HepG2 (cell line): ENCODE data around the gene OR6S1. TPM values are rescaled to one million over a fixed set of nuclear protein-coding genes. Genes with fewer than 3 reads are reported as not detected.

Source experiments
- ATF7-NPFF ChIP-seq: sonication (generic); formaldehyde crosslinking; IDR thresholded peaks from 2 replicates; pipeline ENCODE4 v1.8.1; 2023; ENCODE audit warnings: mild to moderate bottlenecking, low read depth, missing genetic modification reagents, moderate library complexity
- NCOA5 ChIP-seq: sonication (generic); formaldehyde crosslinking; IDR thresholded peaks from 2 replicates; pipeline ENCODE4 v1.4.0; 2020; ENCODE audit warnings: missing genetic modification reagents
- RCOR2 ChIP-seq: IDR thresholded peaks from 2 replicates; pipeline ENCODE4 v1.6.1; 2016; ENCODE audit warnings: missing biosample characterization, missing genetic modification reagents
- REPIN1 ChIP-seq: sonication (generic); formaldehyde crosslinking; IDR thresholded peaks from 2 replicates; pipeline ENCODE4 v1.8.0; 2022; ENCODE audit warnings: missing genetic modification reagents, low read depth, mild to moderate bottlenecking, borderline replicate concordance
- SMYD3 ChIP-seq: sonication (generic); formaldehyde crosslinking; IDR thresholded peaks from 2 replicates; pipeline ENCODE4 v1.8.1; 2023; ENCODE audit warnings: mild to moderate bottlenecking, missing genetic modification reagents
- ZNF619 ChIP-seq: sonication (generic); formaldehyde crosslinking; IDR thresholded peaks from 2 replicates; pipeline ENCODE4 v1.4.0; 2020; ENCODE audit warnings: mild to moderate bottlenecking, missing genetic modification reagents
- ZSCAN12 ChIP-seq: sonication (generic); formaldehyde crosslinking; IDR thresholded peaks from 2 replicates; pipeline ENCODE4 v1.9.0; 2021; ENCODE audit warnings: mild to moderate bottlenecking, missing genetic modification reagents
- polyA plus RNA-seq, 8 experiments: library from polyadenylated mRNA; depleted of rRNA in 3 of 8; stranded (reverse) in 7 of 8; unstranded in 1 of 8; fragments of >200 nt; fragmentation: Illumina TruSeq in 4 of 8; extraction: Trizol in 4 of 8; gene quantifications; 2 replicates each; pipeline versions ENCODE4 v1.2.1 to v1.2.3, GENCODE V29; 2011 to 2016; ENCODE audit warnings: low read depth in 4 of 8, missing spikeins in 1 of 8, mixed read lengths in 1 of 8; ENCODE audit not compliant: insufficient read depth in 1 of 8
- total RNA-seq, 5 experiments: library from RNA; depleted of rRNA; stranded (reverse); fragments of >200 nt; fragmentation: Illumina TruSeq; extraction: Trizol; gene quantifications; 2 replicates each; pipeline ENCODE4 v1.2.3, GENCODE V29; 2016; ENCODE audit warnings: low read depth in 1 of 5
- TF ChIP-seq, protein P1 (sequence below): IDR thresholded peaks from 2 replicates; pipeline ENCODE4 v1.6.1; 2016; ENCODE audit warnings: missing compliant biosample characterization, missing genetic modification reagents, borderline replicate concordance
- TF ChIP-seq, protein P2 (sequence below): sonication (generic); formaldehyde crosslinking; IDR thresholded peaks from 2 replicates; pipeline ENCODE4 v1.4.0; 2020; ENCODE audit warnings: missing genetic modification reagents
- TF ChIP-seq, protein P3 (sequence below): IDR thresholded peaks from 2 replicates; pipeline ENCODE4 v1.6.1; 2012; ENCODE audit warnings: low read length, improper control_type of control experiment
- TF ChIP-seq, protein P4 (sequence below): sonication (generic); formaldehyde crosslinking; IDR thresholded peaks from 2 replicates; pipeline ENCODE4 v1.4.0; 2020; ENCODE audit warnings: missing genetic modification reagents
- TF ChIP-seq, protein P5 (sequence below): sonication (generic); formaldehyde crosslinking; IDR thresholded peaks from 2 replicates; pipeline ENCODE4; 2020; ENCODE audit warnings: missing genetic modification reagents, mild to moderate bottlenecking, borderline replicate concordance
- TF ChIP-seq, protein P6 (sequence below): sonication (generic); formaldehyde crosslinking; IDR thresholded peaks from 2 replicates; pipeline ENCODE4 v1.5.1; 2020; ENCODE audit warnings: mild to moderate bottlenecking, missing genetic modification reagents
- TF ChIP-seq, protein P7 (sequence below): sonication (generic); formaldehyde crosslinking; IDR thresholded peaks from 2 replicates; pipeline ENCODE4 v1.5.0; 2020; ENCODE audit warnings: missing genetic modification reagents

OR6S1 gene
- total and polyA plus RNA-seq, 2 of the 13 experiments (the other 11 are each of a cell fraction or from before 2014, with no cell fraction given), result 0.09 TPM; not detected in 1

DNA sequence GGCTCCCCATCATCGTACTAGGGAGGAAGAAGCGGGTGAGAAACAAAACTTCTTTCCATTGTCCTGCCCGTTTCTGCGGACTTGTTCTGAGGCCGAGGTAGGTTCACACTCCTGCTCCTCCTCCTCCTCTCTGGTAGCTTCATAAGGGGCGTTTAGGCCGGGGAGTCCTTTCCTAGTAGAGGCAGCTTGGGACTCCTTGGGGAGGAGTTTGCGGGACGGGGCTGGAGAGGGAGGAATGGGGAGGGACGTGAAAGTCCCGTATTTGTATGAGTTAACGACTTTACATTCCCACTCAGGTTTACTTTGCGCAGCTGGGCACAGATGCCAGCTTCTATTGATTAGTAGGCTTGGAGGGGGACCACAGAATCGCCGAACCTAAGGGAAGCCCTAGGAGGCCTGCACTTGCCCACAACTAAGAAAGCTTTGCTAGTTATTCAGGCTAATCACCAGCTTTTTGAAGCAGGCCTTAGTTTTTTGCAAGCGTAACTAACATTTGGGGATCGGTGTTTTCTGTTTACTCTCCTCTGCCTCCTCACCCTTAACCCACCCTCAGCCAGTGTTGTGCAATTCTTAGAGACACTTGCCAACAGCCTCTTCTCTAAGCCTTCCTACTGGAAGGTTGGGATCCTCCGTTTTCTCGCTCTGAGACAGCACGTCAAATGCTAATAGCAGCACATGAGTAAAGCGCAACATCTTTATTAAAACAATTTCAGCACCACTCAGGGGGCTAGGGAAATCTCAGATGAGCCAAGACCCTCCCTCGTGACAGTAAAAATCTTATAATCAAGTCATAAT, 43.4 kb upstream of the OR6S1 start (continued):
- TF ChIP-seq, protein P1, sequence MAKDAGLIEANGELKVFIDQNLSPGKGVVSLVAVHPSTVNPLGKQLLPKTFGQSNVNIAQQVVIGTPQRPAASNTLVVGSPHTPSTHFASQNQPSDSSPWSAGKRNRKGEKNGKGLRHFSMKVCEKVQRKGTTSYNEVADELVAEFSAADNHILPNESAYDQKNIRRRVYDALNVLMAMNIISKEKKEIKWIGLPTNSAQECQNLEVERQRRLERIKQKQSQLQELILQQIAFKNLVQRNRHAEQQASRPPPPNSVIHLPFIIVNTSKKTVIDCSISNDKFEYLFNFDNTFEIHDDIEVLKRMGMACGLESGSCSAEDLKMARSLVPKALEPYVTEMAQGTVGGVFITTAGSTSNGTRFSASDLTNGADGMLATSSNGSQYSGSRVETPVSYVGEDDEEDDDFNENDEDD (CRISPR knock-in tag), result no peak
- TF ChIP-seq REPIN1 (CRISPR knock-in tag) (no peak), NCOA5 (CRISPR knock-in tag) (no peak), ZSCAN12 (no peak), SMYD3 (CRISPR knock-in tag) (no peak), ATF7-NPFF (CRISPR knock-in tag) (no peak), RCOR2 (no peak), ZNF619 (CRISPR knock-in tag) (no peak)
- TF ChIP-seq, protein P2, sequence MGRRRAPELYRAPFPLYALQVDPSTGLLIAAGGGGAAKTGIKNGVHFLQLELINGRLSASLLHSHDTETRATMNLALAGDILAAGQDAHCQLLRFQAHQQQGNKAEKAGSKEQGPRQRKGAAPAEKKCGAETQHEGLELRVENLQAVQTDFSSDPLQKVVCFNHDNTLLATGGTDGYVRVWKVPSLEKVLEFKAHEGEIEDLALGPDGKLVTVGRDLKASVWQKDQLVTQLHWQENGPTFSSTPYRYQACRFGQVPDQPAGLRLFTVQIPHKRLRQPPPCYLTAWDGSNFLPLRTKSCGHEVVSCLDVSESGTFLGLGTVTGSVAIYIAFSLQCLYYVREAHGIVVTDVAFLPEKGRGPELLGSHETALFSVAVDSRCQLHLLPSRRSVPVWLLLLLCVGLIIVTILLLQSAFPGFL (CRISPR knock-in tag), result no peak
- TF ChIP-seq, protein P3, sequence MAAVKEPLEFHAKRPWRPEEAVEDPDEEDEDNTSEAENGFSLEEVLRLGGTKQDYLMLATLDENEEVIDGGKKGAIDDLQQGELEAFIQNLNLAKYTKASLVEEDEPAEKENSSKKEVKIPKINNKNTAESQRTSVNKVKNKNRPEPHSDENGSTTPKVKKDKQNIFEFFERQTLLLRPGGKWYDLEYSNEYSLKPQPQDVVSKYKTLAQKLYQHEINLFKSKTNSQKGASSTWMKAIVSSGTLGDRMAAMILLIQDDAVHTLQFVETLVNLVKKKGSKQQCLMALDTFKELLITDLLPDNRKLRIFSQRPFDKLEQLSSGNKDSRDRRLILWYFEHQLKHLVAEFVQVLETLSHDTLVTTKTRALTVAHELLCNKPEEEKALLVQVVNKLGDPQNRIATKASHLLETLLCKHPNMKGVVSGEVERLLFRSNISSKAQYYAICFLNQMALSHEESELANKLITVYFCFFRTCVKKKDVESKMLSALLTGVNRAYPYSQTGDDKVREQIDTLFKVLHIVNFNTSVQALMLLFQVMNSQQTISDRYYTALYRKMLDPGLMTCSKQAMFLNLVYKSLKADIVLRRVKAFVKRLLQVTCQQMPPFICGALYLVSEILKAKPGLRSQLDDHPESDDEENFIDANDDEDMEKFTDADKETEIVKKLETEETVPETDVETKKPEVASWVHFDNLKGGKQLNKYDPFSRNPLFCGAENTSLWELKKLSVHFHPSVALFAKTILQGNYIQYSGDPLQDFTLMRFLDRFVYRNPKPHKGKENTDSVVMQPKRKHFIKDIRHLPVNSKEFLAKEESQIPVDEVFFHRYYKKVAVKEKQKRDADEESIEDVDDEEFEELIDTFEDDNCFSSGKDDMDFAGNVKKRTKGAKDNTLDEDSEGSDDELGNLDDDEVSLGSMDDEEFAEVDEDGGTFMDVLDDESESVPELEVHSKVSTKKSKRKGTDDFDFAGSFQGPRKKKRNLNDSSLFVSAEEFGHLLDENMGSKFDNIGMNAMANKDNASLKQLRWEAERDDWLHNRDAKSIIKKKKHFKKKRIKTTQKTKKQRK, result no peak
- TF ChIP-seq, protein P4, sequence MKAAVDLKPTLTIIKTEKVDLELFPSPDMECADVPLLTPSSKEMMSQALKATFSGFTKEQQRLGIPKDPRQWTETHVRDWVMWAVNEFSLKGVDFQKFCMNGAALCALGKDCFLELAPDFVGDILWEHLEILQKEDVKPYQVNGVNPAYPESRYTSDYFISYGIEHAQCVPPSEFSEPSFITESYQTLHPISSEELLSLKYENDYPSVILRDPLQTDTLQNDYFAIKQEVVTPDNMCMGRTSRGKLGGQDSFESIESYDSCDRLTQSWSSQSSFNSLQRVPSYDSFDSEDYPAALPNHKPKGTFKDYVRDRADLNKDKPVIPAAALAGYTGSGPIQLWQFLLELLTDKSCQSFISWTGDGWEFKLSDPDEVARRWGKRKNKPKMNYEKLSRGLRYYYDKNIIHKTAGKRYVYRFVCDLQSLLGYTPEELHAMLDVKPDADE, result no peak; the same call in 1 of the 2 replicates
- TF ChIP-seq, protein P5, sequence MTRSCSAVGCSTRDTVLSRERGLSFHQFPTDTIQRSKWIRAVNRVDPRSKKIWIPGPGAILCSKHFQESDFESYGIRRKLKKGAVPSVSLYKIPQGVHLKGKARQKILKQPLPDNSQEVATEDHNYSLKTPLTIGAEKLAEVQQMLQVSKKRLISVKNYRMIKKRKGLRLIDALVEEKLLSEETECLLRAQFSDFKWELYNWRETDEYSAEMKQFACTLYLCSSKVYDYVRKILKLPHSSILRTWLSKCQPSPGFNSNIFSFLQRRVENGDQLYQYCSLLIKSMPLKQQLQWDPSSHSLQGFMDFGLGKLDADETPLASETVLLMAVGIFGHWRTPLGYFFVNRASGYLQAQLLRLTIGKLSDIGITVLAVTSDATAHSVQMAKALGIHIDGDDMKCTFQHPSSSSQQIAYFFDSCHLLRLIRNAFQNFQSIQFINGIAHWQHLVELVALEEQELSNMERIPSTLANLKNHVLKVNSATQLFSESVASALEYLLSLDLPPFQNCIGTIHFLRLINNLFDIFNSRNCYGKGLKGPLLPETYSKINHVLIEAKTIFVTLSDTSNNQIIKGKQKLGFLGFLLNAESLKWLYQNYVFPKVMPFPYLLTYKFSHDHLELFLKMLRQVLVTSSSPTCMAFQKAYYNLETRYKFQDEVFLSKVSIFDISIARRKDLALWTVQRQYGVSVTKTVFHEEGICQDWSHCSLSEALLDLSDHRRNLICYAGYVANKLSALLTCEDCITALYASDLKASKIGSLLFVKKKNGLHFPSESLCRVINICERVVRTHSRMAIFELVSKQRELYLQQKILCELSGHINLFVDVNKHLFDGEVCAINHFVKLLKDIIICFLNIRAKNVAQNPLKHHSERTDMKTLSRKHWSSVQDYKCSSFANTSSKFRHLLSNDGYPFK (CRISPR knock-in tag), result no peak
- TF ChIP-seq, protein P6, sequence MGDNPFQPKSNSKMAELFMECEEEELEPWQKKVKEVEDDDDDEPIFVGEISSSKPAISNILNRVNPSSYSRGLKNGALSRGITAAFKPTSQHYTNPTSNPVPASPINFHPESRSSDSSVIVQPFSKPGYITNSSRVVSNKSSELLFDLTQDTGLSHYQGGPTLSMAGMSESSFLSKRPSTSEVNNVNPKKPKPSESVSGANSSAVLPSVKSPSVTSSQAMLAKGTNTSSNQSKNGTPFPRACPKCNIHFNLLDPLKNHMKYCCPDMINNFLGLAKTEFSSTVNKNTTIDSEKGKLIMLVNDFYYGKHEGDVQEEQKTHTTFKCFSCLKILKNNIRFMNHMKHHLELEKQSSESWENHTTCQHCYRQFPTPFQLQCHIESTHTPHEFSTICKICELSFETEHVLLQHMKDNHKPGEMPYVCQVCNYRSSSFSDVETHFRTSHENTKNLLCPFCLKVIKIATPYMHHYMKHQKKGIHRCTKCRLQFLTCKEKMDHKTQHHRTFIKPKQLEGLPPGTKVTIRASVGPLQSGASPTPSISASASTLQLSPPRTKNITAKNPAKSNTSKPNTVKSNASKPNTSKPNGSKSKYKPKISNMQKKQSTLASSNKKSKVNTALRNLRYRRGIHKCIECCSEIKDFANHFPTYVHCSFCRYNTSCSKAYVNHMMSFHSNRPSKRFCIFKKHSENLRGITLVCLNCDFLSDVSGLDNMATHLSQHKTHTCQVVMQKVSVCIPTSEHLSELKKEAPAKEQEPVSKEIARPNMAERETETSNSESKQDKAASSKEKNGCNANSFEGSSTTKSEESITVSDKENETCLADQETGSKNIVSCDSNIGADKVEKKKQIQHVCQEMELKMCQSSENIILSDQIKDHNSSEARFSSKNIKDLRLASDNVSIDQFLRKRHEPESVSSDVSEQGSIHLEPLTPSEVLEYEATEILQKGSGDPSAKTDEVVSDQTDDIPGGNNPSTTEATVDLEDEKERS, result no peak
- TF ChIP-seq, protein P7, sequence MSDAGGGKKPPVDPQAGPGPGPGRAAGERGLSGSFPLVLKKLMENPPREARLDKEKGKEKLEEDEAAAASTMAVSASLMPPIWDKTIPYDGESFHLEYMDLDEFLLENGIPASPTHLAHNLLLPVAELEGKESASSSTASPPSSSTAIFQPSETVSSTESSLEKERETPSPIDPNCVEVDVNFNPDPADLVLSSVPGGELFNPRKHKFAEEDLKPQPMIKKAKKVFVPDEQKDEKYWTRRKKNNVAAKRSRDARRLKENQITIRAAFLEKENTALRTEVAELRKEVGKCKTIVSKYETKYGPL, result peak; percentile 24; the same call in 1 of the 2 replicates
